GM19035 (cell line): ENCODE data around the gene MCCC1.
"Not testable (repeated sequence)": the region's sequence is repeated elsewhere in the genome, so short reads cannot be mapped to it uniquely, and the experiment has no call there.

Experiments
- ATAC-seq: cut with Tn5 transposase; IDR thresholded peaks from one replicate; pipeline ENCODE4 v1.9.1; 2021; ENCODE audit not compliant: unreplicated experiment

The MCCC1 gene

GRCh38 chr3:183058351-183058750 lies 40.9 kb downstream of the MCCC1 start:
- ATAC-seq = no peak

DNA sequence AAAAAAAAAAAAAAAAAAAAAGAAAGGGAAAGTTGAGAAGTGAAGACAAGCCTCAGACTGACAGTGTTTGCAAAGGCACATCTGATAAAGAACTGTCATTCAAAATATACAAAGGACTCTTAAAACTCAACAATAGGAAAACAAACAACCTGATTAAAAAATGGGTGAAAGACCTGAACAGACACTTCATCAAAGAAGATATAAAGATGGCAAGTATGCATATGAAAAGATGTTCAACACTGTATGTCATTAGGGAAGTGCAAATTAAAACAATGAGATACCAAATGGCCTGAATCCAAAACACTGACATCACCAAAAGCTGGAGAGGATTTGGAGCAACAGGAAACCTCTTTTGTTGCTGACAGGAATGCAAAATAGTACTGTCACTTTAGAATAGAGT lies 48.6 kb downstream of the MCCC1 start:
- ATAC-seq = no peak

- no peak for ATAC-seq
Observed at GRCh38 chr3:183046883-183047282, 52.4 kb downstream of the MCCC1 start.

DNA sequence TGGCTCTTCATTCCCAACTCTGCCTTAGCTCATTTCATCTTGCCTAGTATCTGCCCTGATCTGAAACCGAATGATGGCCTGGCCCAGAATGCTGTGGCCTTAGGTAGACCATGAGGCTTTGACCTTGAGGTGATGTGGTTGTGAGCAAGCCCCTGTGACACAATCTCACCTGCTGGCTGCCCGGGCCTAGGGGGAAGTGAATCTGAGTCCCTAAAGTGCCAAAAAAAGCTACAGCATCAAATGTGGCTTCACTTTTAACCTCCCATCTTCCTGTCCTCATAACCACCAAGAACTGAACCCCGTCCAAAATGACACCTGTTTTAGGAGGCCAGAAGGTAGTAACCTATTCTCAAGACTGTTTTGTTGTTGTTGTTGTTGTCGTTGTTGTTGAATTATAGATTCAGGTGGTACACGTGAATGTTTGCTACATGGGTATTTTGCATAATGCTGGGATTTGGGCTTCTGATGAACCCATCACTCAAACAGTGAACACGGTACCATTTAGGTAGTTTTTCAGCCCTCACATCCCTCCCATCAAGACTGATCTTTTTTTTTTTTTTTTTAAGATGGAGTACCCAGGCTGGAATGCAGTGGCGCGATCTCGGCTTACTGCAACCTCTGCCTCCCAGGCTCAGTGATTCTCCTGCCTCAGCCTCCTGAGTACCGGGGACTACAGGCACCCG lies 54.6 kb downstream of the MCCC1 start:
- peak; percentile 98 for ATAC-seq

DNA sequence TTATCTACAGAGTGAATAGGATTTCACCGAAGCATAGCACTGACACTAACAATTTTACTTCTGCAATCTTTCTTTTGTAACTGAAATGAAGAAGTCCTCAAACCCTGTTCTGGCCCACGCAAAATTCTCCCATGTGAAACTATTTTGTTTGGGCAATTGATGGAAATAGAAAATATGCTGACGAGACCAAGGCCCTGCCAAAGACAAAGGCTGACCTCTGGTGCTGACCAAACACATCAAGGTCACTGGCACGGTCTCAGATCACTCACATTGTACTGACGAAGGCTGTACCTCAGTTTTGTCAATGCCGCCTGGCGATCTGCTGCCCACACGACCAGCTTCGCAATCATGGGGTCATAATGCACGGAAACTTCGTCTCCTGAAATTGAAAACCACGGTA lies 60.5 kb downstream of the MCCC1 start:
- ATAC-seq = no peak

DNA sequence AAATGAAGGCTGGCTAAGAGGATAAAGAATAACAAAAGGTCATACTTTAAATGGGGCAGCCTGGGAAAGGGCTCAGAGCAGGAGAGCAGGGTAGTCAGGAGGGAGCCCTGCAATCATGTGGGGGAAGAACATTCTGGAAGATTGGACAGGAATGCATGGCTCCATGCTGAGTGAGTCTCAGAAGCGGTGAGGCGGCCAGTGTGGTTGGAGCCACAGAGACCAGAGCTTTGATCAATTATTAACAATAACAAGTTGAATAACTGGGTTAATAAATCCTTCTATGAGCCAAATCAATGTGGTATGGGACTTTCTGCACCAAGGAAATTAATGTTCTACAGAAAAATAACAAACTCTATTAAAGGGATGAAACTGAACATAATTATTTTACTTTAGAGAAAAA lies 61.1 kb downstream of the MCCC1 start:
- no peak for ATAC-seq

- no peak for ATAC-seq
Observed at GRCh38 chr3:183033746-183034145, 65.5 kb downstream of the MCCC1 start.

DNA sequence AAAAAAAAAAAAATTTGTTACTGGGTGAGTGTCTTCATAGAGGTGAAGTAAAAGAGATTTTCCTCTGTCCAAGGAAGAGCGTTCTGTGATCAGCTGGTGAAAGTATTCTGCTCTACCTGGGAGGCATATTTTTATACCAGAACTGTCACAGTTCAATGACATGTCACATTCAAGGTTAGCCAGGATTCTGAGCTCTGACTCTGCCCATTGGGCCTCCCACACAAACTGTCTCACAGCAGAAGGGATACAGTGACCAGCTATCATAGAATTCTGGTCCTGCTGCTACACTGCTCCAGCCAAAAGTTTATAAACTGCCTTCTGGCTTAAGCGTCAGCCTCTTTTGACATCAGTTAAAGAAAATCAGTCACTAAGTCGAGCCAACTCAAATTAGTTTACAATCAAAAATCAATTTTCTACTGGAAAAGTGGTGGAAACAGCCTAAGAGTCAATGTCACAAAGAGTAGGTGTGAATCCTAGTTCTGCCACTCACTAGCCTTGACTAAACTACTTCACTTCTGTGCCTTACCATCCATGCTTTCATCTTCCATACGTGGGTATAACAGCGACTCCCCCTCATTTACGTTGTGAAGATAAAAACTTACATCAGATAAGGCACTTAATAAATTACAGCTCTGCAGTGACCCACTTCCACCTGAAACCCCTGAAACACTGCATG lies 66.3 kb downstream of the MCCC1 start:
- ATAC-seq = no peak

DNA sequence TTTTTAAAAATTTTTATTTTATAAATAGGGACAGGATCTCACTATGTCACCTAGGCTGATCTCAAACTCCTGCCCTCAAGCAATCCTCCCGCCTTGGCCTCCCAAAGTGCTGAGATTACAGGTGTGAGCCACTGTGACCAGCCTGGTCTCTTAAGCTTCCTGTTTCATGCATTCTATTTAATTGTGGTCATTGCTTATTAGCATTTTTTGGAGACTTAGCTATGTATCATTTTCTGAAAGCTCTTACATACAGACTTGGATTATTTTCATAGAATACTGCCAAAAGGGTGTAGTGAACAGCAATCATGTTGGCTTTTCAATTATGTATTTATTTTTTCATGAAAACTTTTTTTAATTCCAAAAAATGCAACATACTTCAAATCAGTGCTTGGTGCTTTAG lies 67.5 kb downstream of the MCCC1 start:
- no peak for ATAC-seq

DNA sequence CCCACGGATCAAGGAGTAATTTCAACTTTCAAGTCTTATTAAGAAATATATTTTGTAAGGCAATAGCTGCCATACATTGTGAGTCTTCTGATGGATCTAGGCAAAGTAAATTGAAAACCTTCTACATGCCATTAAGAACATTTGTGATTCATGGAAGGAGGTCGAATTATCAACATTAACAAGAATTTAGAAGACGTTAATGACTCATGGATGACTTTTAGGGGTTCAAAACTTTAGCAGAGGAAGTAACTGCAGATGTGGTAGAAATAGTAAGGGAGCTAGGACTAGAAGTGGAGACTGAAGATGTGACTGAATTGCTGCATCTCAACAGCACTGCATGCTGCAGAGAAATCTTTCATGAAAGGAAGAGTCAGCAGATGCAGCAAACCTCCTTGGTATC lies 70.9 kb downstream of the MCCC1 start:
- ATAC-seq = no peak

GRCh38 chr3:183027276-183027675 lies 72.0 kb downstream of the MCCC1 start:
- ATAC-seq = no peak

DNA sequence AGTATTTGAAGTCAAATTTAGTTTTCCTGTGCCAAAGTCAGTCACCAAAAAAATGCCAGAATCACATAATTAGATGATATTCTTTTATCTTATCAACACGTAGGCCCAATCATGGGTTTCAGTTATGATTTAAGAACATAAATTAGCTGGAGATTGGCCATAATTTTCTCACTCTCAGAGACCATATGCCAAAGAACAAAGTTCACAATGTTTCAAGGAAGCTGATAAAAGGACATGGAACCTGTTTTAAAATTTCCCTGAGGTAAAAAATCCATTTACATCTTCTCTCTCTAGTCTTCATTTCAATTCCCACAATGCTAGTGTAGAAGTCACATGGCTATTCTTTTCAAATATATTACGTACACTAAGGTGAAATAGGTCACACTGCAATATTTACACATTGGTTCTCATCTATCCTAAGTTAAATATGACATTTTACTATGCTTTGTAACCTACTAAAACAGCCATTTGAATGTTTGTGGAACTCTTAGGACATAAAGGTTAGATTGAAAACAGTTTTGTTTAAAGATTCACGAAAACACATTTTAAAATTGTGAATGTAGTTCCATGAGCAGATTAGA lies 76.3 kb downstream of the MCCC1 start:
- ATAC-seq = no peak

- ATAC-seq = no peak
Observed at GRCh38 chr3:183018421-183019192, 80.7 kb downstream of the MCCC1 start.

- no peak for ATAC-seq
Observed at GRCh38 chr3:183015185-183015584, 84.1 kb downstream of the MCCC1 start.

DNA sequence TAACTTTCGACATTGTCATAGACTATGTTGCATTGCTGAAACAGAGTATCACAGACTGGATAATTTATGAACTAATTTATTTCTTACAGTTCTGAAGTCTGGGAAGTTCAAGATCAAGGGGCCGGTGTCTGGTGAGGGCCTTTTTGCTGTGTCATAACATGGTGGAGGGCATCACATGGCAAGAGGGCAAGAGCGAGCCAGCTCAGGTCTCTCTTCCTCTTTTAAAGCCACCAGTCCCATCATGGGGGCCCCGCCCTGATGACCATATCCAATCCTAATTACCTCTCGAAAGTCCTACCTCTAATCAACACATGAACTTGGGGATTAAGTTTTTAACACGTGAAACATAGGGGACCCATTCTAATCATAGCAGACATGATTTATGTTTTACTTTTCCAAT lies 85.4 kb downstream of the MCCC1 start:
- ATAC-seq = no peak

DNA sequence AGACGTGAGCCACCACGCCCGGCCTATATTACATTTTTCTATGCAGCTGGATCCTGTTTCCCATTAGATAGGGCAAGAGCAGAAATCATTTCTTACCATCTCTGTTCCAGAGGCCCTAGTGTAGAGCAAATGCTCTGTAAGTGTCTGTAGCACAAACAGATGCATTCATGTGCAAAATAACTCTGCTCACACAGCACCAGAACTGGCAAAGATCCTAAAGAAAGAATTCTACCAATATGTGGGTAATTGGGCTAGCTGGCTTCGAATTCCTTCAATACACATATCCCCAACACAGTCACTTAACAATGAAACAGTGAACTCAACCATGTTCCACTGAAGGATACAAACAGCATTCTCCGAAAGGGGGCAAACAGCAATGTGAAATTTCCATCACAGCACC lies 86.2 kb downstream of the MCCC1 start:
- ATAC-seq = no peak

DNA sequence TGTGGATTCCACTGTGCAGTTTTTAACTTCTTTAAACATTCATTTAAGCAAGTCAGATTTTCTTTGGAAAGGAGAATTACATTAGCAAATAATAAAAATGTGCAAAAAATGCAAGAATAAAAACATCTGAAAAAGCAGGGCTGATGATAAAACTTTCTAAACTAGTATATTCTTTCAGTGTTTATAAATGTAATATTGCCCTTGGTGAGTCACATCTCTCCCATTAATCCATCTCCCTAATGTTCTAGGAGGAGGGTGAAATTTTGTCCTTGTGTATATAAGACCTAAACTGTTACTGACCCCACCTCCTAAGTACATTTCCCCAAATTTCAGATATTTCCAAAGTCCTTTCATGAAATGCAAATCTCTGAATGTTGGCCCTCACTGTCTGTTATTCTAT lies 90.5 kb downstream of the MCCC1 start:
- ATAC-seq = no peak

- ATAC-seq = no peak
Observed at GRCh38 chr3:183008303-183008702, 91.0 kb downstream of the MCCC1 start.

GRCh38 chr3:183006396-183007002 lies 92.8 kb downstream of the MCCC1 start:
- no peak for ATAC-seq

DNA sequence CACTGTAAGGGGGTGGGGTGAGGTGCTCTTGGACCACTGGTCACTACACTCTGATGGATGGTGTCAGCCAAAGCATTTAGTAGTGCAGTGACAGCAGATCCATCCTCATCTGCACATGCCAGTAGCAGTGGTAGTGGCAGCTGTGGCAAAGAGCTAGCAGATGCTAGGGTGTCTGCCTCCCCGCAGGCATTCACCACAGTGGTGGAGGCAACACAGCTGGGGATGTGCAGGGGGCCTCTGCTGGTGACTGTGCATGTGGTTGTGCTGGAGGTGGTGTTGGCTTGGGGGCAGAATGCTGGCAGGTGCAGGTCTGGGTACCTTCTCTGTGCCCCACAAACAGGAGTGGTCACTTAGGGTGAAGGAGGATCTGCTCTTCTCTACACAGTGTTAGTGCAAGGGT lies 99.5 kb downstream of the MCCC1 start:
- no peak for ATAC-seq

- not testable (repeated sequence) for ATAC-seq
Observed at GRCh38 chr3:182993486-182994201, 105.7 kb downstream of the MCCC1 start.
